Neuronal stem cell (in vitro differentiated cells): ENCODE results near the gene ZBTB7C.

ENCODE experiments used
- DNase-seq: peaks from one replicate; pipeline ENCODE4 v3.0.0-alpha.2; 2013; ENCODE audit warnings: low spot score
- H2AFZ ChIP-seq: one replicate; pipeline ENCODE4 v1.6.1; 2013; ENCODE audit warnings: mild to moderate bottlenecking, low read length, inconsistent platforms
- H2AK5ac ChIP-seq: 2 replicates; pipeline ENCODE4 v1.6.1; 2013; ENCODE audit warnings: low read depth, mild to moderate bottlenecking, inconsistent platforms, low read length, moderate library complexity, mixed read lengths
- H2BK120ac ChIP-seq: 2 replicates; pipeline ENCODE4 v1.6.1; 2013; ENCODE audit warnings: low read depth, mild to moderate bottlenecking, inconsistent platforms, low read length, moderate library complexity, mixed read lengths
- H2BK12ac ChIP-seq: one replicate; pipeline ENCODE4 v1.6.1; 2013; ENCODE audit warnings: low read length, inconsistent platforms
- H2BK15ac ChIP-seq: 2 replicates; pipeline ENCODE4 v1.6.1; 2013; ENCODE audit warnings: mild to moderate bottlenecking, low read length, inconsistent platforms, mixed read lengths
- H2BK5ac ChIP-seq: one replicate; pipeline ENCODE4 v1.6.1; 2013; ENCODE audit warnings: inconsistent platforms, mild to moderate bottlenecking, low read length, moderate library complexity
- H3K14ac ChIP-seq: one replicate; pipeline ENCODE4 v1.6.1; 2013; ENCODE audit warnings: low read length, inconsistent platforms
- H3K18ac ChIP-seq: 2 replicates; pipeline ENCODE4 v1.6.1; 2013; ENCODE audit warnings: low read length, inconsistent platforms
- H3K23ac ChIP-seq: 2 replicates; pipeline ENCODE4 v1.6.1; 2013; ENCODE audit warnings: low read depth, mild to moderate bottlenecking, mixed read lengths, low read length, inconsistent platforms; ENCODE audit not compliant: poor library complexity
- H3K27ac ChIP-seq: replicated peaks from 3 replicates; pipeline ENCODE4 v1.5.1; 2013; ENCODE audit warnings: low read length, inconsistent platforms
- H3K27me3 ChIP-seq, 3 experiments: 2 replicates each; pipeline ENCODE4 v1.6.1; 2013; ENCODE audit warnings: low read length in 3 of 3, mild to moderate bottlenecking in 2 of 3, inconsistent platforms in 1 of 3, low read depth in 1 of 3, mixed read lengths in 1 of 3, moderate library complexity in 1 of 3; ENCODE audit not compliant: control insufficient read depth in 3 of 3, insufficient read depth in 3 of 3
- H3K36me3 ChIP-seq, 2 donors: replicated peaks in 1 of 2; 2 replicates each; pipeline ENCODE4 v1.6.1; 2013; ENCODE audit warnings: low read length in 2 of 2; ENCODE audit not compliant: control insufficient read depth in 2 of 2, insufficient read depth in 2 of 2
- H3K4ac ChIP-seq: 2 replicates; pipeline ENCODE4 v1.6.1; 2013; ENCODE audit warnings: inconsistent platforms, mild to moderate bottlenecking, low read length, moderate library complexity
- H3K4me1 ChIP-seq, 2 donors: 1 replicate in 1 of 2; 2 replicates in 1 of 2; pipeline ENCODE4 v1.6.1; 2013; ENCODE audit warnings: low read length in 2 of 2, low read depth in 1 of 2; ENCODE audit not compliant: control insufficient read depth in 2 of 2, insufficient read depth in 1 of 2
- H3K4me2 ChIP-seq: one replicate; pipeline ENCODE4 v1.6.1; 2013; ENCODE audit warnings: mild to moderate bottlenecking, low read length, inconsistent platforms; ENCODE audit not compliant: insufficient read depth, poor library complexity, severe bottlenecking
- H3K4me3 ChIP-seq, 2 donors: 2 replicates each; pipeline ENCODE4 v1.5.1; 2013; ENCODE audit warnings: low read length in 2 of 2, mild to moderate bottlenecking in 2 of 2, inconsistent platforms in 1 of 2, moderate library complexity in 1 of 2
- H3K79me1 ChIP-seq: one replicate; pipeline ENCODE4 v1.6.1; 2013; ENCODE audit warnings: low read depth, mild to moderate bottlenecking, inconsistent platforms, low read length, moderate library complexity
- H3K9ac ChIP-seq: one replicate; pipeline ENCODE4 v1.6.1; 2013; ENCODE audit warnings: mild to moderate bottlenecking, low read depth, low read length, inconsistent platforms; ENCODE audit not compliant: poor library complexity
- H3K9me3 ChIP-seq, 2 donors: replicated peaks in 1 of 2; 2 replicates each; pipeline versions ENCODE3 to v1.6.1; 2013; ENCODE audit warnings: low read length in 2 of 2, mild to moderate bottlenecking in 2 of 2, inconsistent platforms in 1 of 2, low read depth in 1 of 2, mixed read lengths in 1 of 2, moderate library complexity in 1 of 2; ENCODE audit not compliant: control insufficient read depth in 2 of 2, insufficient read depth in 1 of 2
- H4K8ac ChIP-seq: one replicate; pipeline ENCODE4 v1.6.1; 2013; ENCODE audit warnings: low read depth, mild to moderate bottlenecking, inconsistent platforms, low read length, moderate library complexity
- H4K91ac ChIP-seq: one replicate; pipeline ENCODE4 v1.6.1; 2013; ENCODE audit warnings: low read length, low read depth, mild to moderate bottlenecking, inconsistent platforms; ENCODE audit not compliant: poor library complexity
- WGBS, 2 donors: extraction: QIAGEN DNeasy Blood & Tissue Kit; methylation state at CpG; one replicate each; pipeline ENCODE4 v1.1.7; 2013; ENCODE audit warnings: missing lambda C conversion rate in 2 of 2, mixed read lengths in 1 of 2; ENCODE audit not compliant: insufficient read length in 2 of 2, insufficient replicate concordance in 1 of 2; ENCODE audit errors: extremely low coverage in 2 of 2; 5-methylcytosine and 5-hydroxymethylcytosine counted together

ZBTB7C gene

GRCh38 chr18:48321536-48321935, 87.6 kb downstream of the ZBTB7C start:
- no peak overlapping the region for H3K4ac ChIP-seq
- H3K79me1 ChIP-seq: no peaks in the 10 kb centered on the region
- no peaks in the 10 kb centered on the region for H3K27me3 ChIP-seq
- no peak overlapping the region for H3K4me2 ChIP-seq
- H3K36me3 ChIP-seq: no peaks in the 10 kb centered on the region
- no peak overlapping the region for H2AFZ ChIP-seq
- H3K4me1 ChIP-seq: peaks cover 0 to 1% of the 10 kb centered on the region in 2 donors
- no peak for DNase-seq
- no peak overlapping the region for H2BK15ac ChIP-seq
- H2BK120ac ChIP-seq: no peak overlapping the region
- no CpG with 5 or more reads among the region's 7 CpGs for WGBS, 2 donors
- H3K9me3 ChIP-seq: no peaks in the 10 kb centered on the region
- H4K8ac ChIP-seq: no peak overlapping the region
- H4K91ac ChIP-seq: no peak overlapping the region
- H2AK5ac ChIP-seq: no peak overlapping the region
- no peak overlapping the region for H3K14ac ChIP-seq
- no peak overlapping the region for H3K23ac ChIP-seq
- H3K9ac ChIP-seq: no peak overlapping the region
- no peak overlapping the region for H3K27ac ChIP-seq
- no peak overlapping the region for H3K4me3 ChIP-seq
- no peak overlapping the region for H3K18ac ChIP-seq
- H2BK12ac ChIP-seq: no peak overlapping the region
- no peak overlapping the region for H2BK5ac ChIP-seq

GRCh38 chr18:48321121-48321520, 88.1 kb downstream of the ZBTB7C start:
- no peaks in the 10 kb centered on the region for H3K79me1 ChIP-seq
- no peak overlapping the region for H3K23ac ChIP-seq
- H3K36me3 ChIP-seq: no peaks in the 10 kb centered on the region
- WGBS, 2 donors: no CpG with 5 or more reads among the region's 3 CpGs
- no peak for DNase-seq
- H3K18ac ChIP-seq: no peak overlapping the region
- H2BK15ac ChIP-seq: no peak overlapping the region
- H2BK5ac ChIP-seq: no peak overlapping the region
- H3K9me3 ChIP-seq: no peaks in the 10 kb centered on the region
- H4K91ac ChIP-seq: no peak overlapping the region
- H3K9ac ChIP-seq: no peak overlapping the region
- no peak overlapping the region for H3K4ac ChIP-seq
- H3K27me3 ChIP-seq: no peaks in the 10 kb centered on the region
- no peak overlapping the region for H2AK5ac ChIP-seq
- H3K4me2 ChIP-seq: no peak overlapping the region
- no peak overlapping the region for H2BK120ac ChIP-seq
- H3K14ac ChIP-seq: no peak overlapping the region
- no peak overlapping the region for H2BK12ac ChIP-seq
- H4K8ac ChIP-seq: no peak overlapping the region
- no peak overlapping the region for H2AFZ ChIP-seq
- H3K4me1 ChIP-seq: peaks cover 0 to 1% of the 10 kb centered on the region in 2 donors
- H3K27ac ChIP-seq: no peak overlapping the region
- H3K4me3 ChIP-seq: no peak overlapping the region

GRCh38 chr18:48320639-48320945, 88.6 kb downstream of the ZBTB7C start:
- Histone ChIP-seq H3K4me1 (peaks cover 0 to 1% of the 10 kb centered on the region in 2 donors), H3K27me3 (no peaks in the 10 kb centered on the region), H3K14ac (peak overlapping the region; percentile 11), H3K27ac (no peak overlapping the region), H2BK120ac (no peak overlapping the region), H3K9me3 (no peaks in the 10 kb centered on the region), H3K23ac (no peak overlapping the region), H3K9ac (no peak overlapping the region), H2AK5ac (peak overlapping the region; percentile 51), H4K8ac (no peak overlapping the region), H2BK5ac (no peak overlapping the region), H3K18ac (peak overlapping the region; percentile 13), H3K4me3 (no peak overlapping the region), H3K36me3 (no peaks in the 10 kb centered on the region), H3K4ac (no peak overlapping the region), H4K91ac (peak overlapping the region; percentile 61), H3K79me1 (no peaks in the 10 kb centered on the region), H2BK12ac (no peak overlapping the region), H2AFZ (no peak overlapping the region), H3K4me2 (no peak overlapping the region), H2BK15ac (no peak overlapping the region)
- no CpG with 5 or more reads among the region's 4 CpGs for WGBS, 2 donors
- no peak for DNase-seq

DNA sequence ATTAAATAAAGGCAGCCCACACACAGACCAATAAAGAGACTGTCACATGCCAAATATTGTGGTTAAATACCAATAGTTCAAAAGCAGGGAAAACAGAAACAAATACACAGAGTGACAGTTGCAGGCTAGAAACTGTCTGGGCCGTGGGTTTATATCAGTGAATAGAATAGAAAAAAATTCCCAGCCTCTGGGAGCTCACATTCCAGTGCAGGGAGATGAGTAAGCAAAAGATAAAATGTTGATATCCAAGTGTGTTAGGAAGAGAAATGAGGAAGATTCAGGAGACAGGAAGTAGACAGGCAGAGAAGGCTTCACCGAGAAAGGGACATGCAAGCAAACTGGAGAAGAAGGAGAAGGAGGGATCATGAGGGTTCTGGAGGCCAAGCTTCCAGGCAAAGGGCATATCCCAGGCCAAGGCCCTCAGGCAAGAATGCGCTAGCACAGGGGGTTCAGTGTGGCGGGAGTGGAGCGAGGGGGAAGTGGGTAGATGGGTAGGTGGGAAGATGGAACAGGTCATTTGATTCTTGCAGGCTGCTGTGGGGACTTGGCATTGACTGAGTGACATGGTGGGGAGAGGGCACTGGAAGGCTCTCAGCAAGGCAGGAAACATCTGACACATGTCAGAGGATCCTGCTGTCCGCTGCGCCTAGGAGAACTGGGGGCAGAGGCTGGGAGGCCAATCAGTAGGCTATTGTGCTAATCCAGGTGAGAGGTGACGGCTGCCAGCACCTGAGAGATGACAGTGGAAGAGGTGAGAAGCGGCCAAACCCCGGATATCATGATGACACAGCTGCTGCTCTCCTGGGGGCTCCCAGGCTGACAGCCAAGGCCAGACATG, 89.2 kb downstream of the ZBTB7C start:
- H2AK5ac ChIP-seq: peak overlapping the region; percentile 51
- H2AFZ ChIP-seq: no peak overlapping the region
- peak overlapping the region; percentile 61 for H4K91ac ChIP-seq
- H3K23ac ChIP-seq: no peak overlapping the region
- H4K8ac ChIP-seq: no peak overlapping the region
- H3K4me3 ChIP-seq: no peak overlapping the region
- H2BK12ac ChIP-seq: no peak overlapping the region
- no peak overlapping the region for H3K4ac ChIP-seq
- H3K9me3 ChIP-seq: no peaks in the 10 kb centered on the region
- DNase-seq: no peak
- peaks cover 0 to 2% of the 10 kb centered on the region in 2 donors for H3K4me1 ChIP-seq
- H3K36me3 ChIP-seq: no peaks in the 10 kb centered on the region
- H3K4me2 ChIP-seq: no peak overlapping the region
- no peak overlapping the region for H3K9ac ChIP-seq
- no peak overlapping the region for H3K14ac ChIP-seq
- no peaks in the 10 kb centered on the region for H3K27me3 ChIP-seq
- peak overlapping the region; percentile 34 for H3K18ac ChIP-seq
- no peak overlapping the region for H3K27ac ChIP-seq
- no peak overlapping the region for H2BK15ac ChIP-seq
- no peaks in the 10 kb centered on the region for H3K79me1 ChIP-seq
- no peak overlapping the region for H2BK5ac ChIP-seq
- no CpG with 5 or more reads among the region's 10 CpGs for WGBS, 2 donors
- H2BK120ac ChIP-seq: no peak overlapping the region
